Measurements from ENCODE around the gene THAP3. TPM values are rescaled to one million over a fixed set of nuclear protein-coding genes. Genes with fewer than 3 reads are reported as not detected.

THAP3 gene
- total RNA-seq, 1 experiment from 2014 or later, result 54.6 TPM

DNA sequence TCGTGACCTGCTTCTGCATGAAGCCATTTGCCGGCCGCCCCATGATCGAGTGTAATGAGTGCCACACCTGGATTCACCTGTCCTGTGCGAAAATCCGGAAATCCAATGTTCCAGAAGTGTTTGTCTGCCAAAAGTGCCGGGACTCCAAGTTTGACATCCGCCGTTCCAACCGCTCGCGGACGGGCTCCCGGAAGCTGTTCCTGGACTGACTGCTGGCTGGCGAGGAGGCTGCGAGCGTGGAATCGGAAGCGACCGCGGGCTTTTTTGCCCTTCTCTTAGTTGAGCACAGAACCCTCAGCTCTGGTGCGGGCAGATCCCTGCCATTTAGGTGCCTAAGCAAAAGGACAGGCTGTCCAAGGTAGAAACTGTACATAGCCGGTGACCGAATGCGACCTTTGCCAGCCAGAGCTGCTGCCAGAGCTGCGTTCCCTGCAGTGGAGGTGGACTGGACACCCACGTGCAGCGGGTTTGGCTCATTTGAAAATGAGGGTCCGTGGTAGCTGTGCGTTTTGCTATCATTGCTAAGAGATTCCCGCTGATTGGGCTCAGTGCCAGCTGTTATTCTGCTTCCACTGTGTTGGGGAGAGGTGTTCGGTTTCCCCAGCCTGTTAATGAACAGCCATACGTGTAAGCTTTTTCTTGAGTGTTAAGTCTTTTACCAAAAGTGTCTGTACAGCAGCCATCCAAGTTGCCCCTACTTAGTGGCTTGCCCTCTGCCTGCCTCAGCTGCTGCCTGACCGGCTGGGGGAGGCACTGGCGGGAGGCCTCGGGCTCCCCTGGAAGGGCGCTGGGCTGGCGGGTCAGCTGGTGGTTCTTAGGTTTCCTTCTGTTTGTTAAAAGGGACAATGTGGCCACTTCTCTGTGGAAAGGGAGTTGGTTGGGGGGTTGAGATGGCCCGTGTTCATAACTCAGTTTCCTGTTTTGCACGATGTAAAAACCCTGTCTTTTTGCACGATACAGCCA, 3.0 kb upstream of the THAP3 start:
- no peak for DNase-seq
- Histone ChIP-seq H3K27me3 (ENCODE audit: low read length) (no peaks in the 10 kb centered on the region), H4K20me1 (ENCODE audit: low read length) (0 out of 2 replicates have a peak, but pooled peaks cover 3% of the 10 kb centered on the region), H3K27ac (ENCODE audit: low read length) (no peak overlapping the region), H2AFZ (ENCODE audit: low read length) (no peak overlapping the region), H3K9ac (ENCODE audit: low read length) (no peak overlapping the region), H3K36me3 (ENCODE audit: low read depth, low read length) (peaks cover 43% of the 10 kb centered on the region; the same call in 1 of the 2 replicates), H3K9me2 (replicated peaks; ENCODE audit: low read length) (no peaks in the 10 kb centered on the region), H3K9me3 (ENCODE audit: low read length) (no peaks in the 10 kb centered on the region), H3K4me1 (ENCODE audit: insufficient read depth, low read length) (peaks cover 13% of the 10 kb centered on the region), H3K4me2 (ENCODE audit: low read length) (no peak overlapping the region), H3F3A (ENCODE audit: low read length, unreplicated experiment) (peaks cover 5% of the 10 kb centered on the region), H3K79me2 (ENCODE audit: low read length) (peaks cover 55% of the 10 kb centered on the region), H3K4me3 (ENCODE audit: low read length) (no peak overlapping the region)
- CTCF ChIA-PET, result no interaction called here
- intact Hi-C loops (cut with micrococcal nuclease), result no loop called here
- no TSS peak for BruUV-seq (replicated peaks)
- no peak for ATAC-seq
- POLR2A ChIA-PET (ENCODE audit: unreplicated experiment), result no interaction called here
- TF ChIP-seq, protein P1, sequence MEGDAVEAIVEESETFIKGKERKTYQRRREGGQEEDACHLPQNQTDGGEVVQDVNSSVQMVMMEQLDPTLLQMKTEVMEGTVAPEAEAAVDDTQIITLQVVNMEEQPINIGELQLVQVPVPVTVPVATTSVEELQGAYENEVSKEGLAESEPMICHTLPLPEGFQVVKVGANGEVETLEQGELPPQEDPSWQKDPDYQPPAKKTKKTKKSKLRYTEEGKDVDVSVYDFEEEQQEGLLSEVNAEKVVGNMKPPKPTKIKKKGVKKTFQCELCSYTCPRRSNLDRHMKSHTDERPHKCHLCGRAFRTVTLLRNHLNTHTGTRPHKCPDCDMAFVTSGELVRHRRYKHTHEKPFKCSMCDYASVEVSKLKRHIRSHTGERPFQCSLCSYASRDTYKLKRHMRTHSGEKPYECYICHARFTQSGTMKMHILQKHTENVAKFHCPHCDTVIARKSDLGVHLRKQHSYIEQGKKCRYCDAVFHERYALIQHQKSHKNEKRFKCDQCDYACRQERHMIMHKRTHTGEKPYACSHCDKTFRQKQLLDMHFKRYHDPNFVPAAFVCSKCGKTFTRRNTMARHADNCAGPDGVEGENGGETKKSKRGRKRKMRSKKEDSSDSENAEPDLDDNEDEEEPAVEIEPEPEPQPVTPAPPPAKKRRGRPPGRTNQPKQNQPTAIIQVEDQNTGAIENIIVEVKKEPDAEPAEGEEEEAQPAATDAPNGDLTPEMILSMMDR (conservative IDR thresholded peaks at IDR 0.05; ENCODE audit: low read depth, low read length), result no peak
- no peak for TF ChIP-seq EZH2 (IDR thresholded peaks at IDR 0.05; ENCODE audit: low read length, unreplicated experiment)
- no peak for TF ChIP-seq EZH2phosphoT487 (IDR thresholded peaks at IDR 0.05; ENCODE audit: borderline replicate concordance, low read length)

DNA sequence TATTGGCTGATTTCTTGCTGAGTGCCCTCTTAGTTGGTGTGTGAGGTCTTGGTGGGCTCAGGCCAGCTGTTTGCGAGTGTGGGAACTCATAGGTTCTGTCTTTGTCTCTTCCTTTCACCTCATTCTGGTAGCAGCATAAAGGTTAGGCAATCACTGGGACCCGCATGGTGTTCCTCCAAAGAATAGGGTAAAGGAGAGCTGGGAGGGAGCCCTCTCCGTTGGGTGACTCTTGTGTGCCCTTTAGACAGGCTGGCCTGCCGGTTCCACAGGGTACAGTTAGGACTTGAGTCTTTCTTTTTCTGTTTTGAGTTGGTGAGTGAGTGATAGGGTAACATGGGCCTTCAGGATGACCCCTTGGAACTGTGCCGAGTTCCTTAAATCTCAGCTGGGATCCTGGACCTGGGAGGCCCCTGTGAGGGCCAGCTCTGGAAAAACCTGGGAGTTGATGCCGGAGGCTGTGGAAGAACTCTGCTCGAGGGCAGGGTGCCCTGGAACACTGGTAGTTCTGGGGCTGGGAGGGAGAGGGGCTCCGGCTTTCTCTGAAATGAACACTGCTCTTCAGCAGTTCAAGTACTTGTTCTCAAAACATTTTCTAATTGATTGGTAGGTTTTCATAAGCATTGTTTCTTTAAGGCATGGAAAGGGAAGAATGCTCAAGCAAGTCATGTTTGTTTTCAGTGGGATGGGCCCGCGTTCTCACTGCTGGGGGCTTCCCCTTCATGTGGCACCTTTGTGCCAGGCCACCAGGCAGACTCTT, 2.1 kb upstream of the THAP3 start:
- TF ChIP-seq EZH2 (IDR thresholded peaks at IDR 0.05; ENCODE audit: low read length, unreplicated experiment), result no peak
- TF ChIP-seq EZH2phosphoT487 (IDR thresholded peaks at IDR 0.05; ENCODE audit: borderline replicate concordance, low read length), result no peak
- ChIA-PET POLR2A (ENCODE audit: unreplicated experiment) (no interaction called here), CTCF (no interaction called here)
- Histone ChIP-seq H3K9ac (ENCODE audit: low read length) (no peak overlapping the region), H3K9me3 (ENCODE audit: low read length) (no peaks in the 10 kb centered on the region), H3K4me1 (ENCODE audit: insufficient read depth, low read length) (peaks cover 13% of the 10 kb centered on the region), H3K27ac (ENCODE audit: low read length) (no peak overlapping the region), H2AFZ (ENCODE audit: low read length) (no peak overlapping the region), H3K4me3 (ENCODE audit: low read length) (no peak overlapping the region), H4K20me1 (ENCODE audit: low read length) (0 out of 2 replicates have a peak, but pooled peaks cover 3% of the 10 kb centered on the region), H3K27me3 (ENCODE audit: low read length) (no peaks in the 10 kb centered on the region), H3K4me2 (ENCODE audit: low read length) (no peak overlapping the region), H3K36me3 (ENCODE audit: low read depth, low read length) (peaks cover 43% of the 10 kb centered on the region; the same call in 1 of the 2 replicates), H3K9me2 (replicated peaks; ENCODE audit: low read length) (no peaks in the 10 kb centered on the region), H3F3A (ENCODE audit: low read length, unreplicated experiment) (peaks cover 5% of the 10 kb centered on the region), H3K79me2 (ENCODE audit: low read length) (peaks cover 55% of the 10 kb centered on the region)
- no peak for DNase-seq
- no peak for ATAC-seq
- no TSS peak for BruUV-seq (replicated peaks)
- intact Hi-C loops (cut with micrococcal nuclease), result no loop called here

DNA sequence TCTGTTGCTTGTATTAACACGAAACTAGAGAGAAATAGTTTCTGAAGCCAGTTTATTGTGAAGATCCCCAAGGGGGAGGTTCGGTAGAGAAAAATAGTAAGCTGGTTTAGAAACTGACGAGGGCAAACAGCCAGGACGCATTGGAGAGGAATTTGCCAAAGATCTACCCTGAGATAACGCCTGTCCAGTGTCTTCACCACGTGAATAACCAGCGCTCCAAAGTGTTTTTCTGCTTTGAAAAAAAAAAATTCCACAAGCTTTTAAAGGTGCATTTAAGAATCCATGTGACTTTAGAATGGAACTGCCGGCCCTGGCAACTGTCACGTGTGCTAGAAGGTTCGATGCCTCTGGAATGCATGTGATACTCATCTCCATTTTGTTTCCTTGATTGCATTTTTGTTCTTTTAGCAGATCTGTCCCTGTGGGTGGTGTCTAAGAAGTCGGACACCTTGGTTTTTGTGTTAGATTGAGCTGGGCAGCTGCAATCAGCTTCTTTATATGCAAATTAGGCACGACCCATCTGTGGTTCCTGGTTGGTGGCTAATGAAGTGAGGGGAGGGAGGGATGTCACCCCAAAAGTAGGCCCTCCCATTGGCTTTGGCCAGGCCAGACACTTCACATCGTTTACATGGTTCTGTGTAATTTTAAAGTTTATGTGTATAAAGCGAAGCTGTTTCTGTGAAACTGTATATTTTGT, 1.3 kb upstream of the THAP3 start:
- CTCF ChIA-PET, result no interaction called here
- BruUV-seq (replicated peaks), result no TSS peak

More for the DNA sequence above, 1.3 kb upstream of the THAP3 start:
- intact Hi-C loops (cut with micrococcal nuclease), result no loop called here
- H3K4me3 ChIP-seq (ENCODE audit: low read length), result no peak overlapping the region
- peaks cover 5% of the 10 kb centered on the region for H3F3A ChIP-seq (ENCODE audit: low read length, unreplicated experiment)
- no peak overlapping the region for H2AFZ ChIP-seq (ENCODE audit: low read length)
- H3K27ac ChIP-seq (ENCODE audit: low read length), result no peak overlapping the region
- no peak for DNase-seq
- H3K4me2 ChIP-seq (ENCODE audit: low read length), result no peak overlapping the region
- H3K36me3 ChIP-seq (ENCODE audit: low read depth, low read length), result peaks cover 45% of the 10 kb centered on the region
- no peak for TF ChIP-seq EZH2phosphoT487 (IDR thresholded peaks at IDR 0.05; ENCODE audit: borderline replicate concordance, low read length)
- TF ChIP-seq, protein P1 (conservative IDR thresholded peaks at IDR 0.05; ENCODE audit: low read depth, low read length), result no peak
- TF ChIP-seq EZH2 (IDR thresholded peaks at IDR 0.05; ENCODE audit: low read length, unreplicated experiment), result no peak
- 0 out of 2 replicates have a peak, but pooled peaks cover 3% of the 10 kb centered on the region for H4K20me1 ChIP-seq (ENCODE audit: low read length)
- peaks cover 13% of the 10 kb centered on the region for H3K4me1 ChIP-seq (ENCODE audit: insufficient read depth, low read length)
- POLR2A ChIA-PET (ENCODE audit: unreplicated experiment), result no interaction called here
- H3K9ac ChIP-seq (ENCODE audit: low read length), result no peak overlapping the region
- no peak for ATAC-seq
- H3K27me3 ChIP-seq (ENCODE audit: low read length), result no peaks in the 10 kb centered on the region
- H3K9me2 ChIP-seq (replicated peaks; ENCODE audit: low read length), result no peaks in the 10 kb centered on the region
- H3K9me3 ChIP-seq (ENCODE audit: low read length), result no peaks in the 10 kb centered on the region
- H3K79me2 ChIP-seq (ENCODE audit: low read length), result peaks cover 54% of the 10 kb centered on the region
